Karpas-422 (cell line): ENCODE measurements around the gene RPS6KB1. TPM values are rescaled to one million over a fixed set of nuclear protein-coding genes. Genes with fewer than 3 reads are reported as not detected.
A peak's percentile ranks its signal among the peaks of the same experiment; 100 is the strongest.
"Not testable (repeated sequence)": the region's sequence is repeated elsewhere in the genome, so short reads cannot be mapped to it uniquely, and the experiment has no call there.

Source experiments
- DNase-seq: peaks from one replicate; pipeline ENCODE4 v3.0.0-alpha.2; 2015
- H2AFZ ChIP-seq: fragments of 200-600 bp; sonication (generic); 2 replicates; pipeline ENCODE4 v1.6.1; 2014; ENCODE audit warnings: antibody characterized with exemption, low read length, mixed read lengths
- H3K27ac ChIP-seq: fragments of 200-600 bp; sonication (generic); 2 replicates; pipeline ENCODE4 v1.5.1; 2014; ENCODE audit warnings: mild to moderate bottlenecking, low read length, moderate library complexity
- H3K27me3 ChIP-seq: fragments of 200-600 bp; sonication (generic); 2 replicates; pipeline ENCODE4 v1.6.1; 2014; ENCODE audit warnings: low read length, mixed read lengths
- H3K36me3 ChIP-seq: fragments of 200-600 bp; sonication (generic); 2 replicates; pipeline ENCODE4 v1.6.1; 2014; ENCODE audit warnings: low read length, mixed read lengths; ENCODE audit not compliant: insufficient read depth
- H3K4me1 ChIP-seq: fragments of 200-600 bp; sonication (generic); 2 replicates; pipeline ENCODE4 v1.6.1; 2014; ENCODE audit warnings: mild to moderate bottlenecking, low read length, mixed read lengths
- H3K4me2 ChIP-seq: fragments of 200-600 bp; sonication (generic); 2 replicates; pipeline ENCODE4 v1.6.1; 2014; ENCODE audit warnings: low read length, low read depth, mild to moderate bottlenecking; ENCODE audit not compliant: poor library complexity, severe bottlenecking
- H3K4me3 ChIP-seq: fragments of 200-600 bp; sonication (generic); 2 replicates; pipeline ENCODE4 v1.5.1; 2014; ENCODE audit warnings: mild to moderate bottlenecking, antibody characterized with exemption, low read length, mixed read lengths
- H3K79me2 ChIP-seq: fragments of 200-600 bp; sonication (generic); 2 replicates; pipeline ENCODE4 v1.6.1; 2014; ENCODE audit warnings: mild to moderate bottlenecking, low read length, mixed read lengths
- H3K9ac ChIP-seq: fragments of 200-600 bp; sonication (generic); 2 replicates; pipeline ENCODE4 v1.6.0; 2014; ENCODE audit warnings: low read length
- H3K9me2 ChIP-seq: fragments of 200-600 bp; sonication (generic), shearing (Covaris generic); replicated peaks from 2 replicates; pipeline ENCODE4 v1.6.0; 2014; ENCODE audit warnings: mild to moderate bottlenecking, low read length, moderate library complexity; ENCODE audit not compliant: insufficient read depth
- H3K9me3 ChIP-seq: fragments of 300-700, 200-600 bp; sonication (generic); 2 replicates; pipeline ENCODE4 v1.6.1; 2014; ENCODE audit warnings: low read length, mixed read lengths
- H4K20me1 ChIP-seq: fragments of 200-600 bp; sonication (generic); 2 replicates; pipeline ENCODE4 v1.6.1; 2014; ENCODE audit warnings: mild to moderate bottlenecking, antibody characterized with exemption, low read length, low read depth; ENCODE audit not compliant: insufficient read depth
- total RNA-seq: library from RNA; depleted of rRNA; stranded (reverse); fragments of >200 nt; shearing (Covaris generic); gene quantifications from 2 replicates; pipeline ENCODE4 v1.2.3, GENCODE V29; 2014; ENCODE audit warnings: low replicate concordance; rRNA removed

Gene RPS6KB1
- 22.0 and 22.8 TPM in 2 replicates for total RNA-seq

- Histone ChIP-seq H3K9me3 (no peaks in the 10 kb centered on the region), H3K4me3 (peak within 1 kb of the TSS; percentile 85), H3K27me3 (no peaks in the 10 kb centered on the region), H3K4me2 (peak within 1 kb of the TSS; percentile 89), H3K36me3 (no peaks in the 10 kb centered on the region), H3K4me1 (peaks cover 21% of the 10 kb centered on the region), H4K20me1 (peaks cover 14% of the 10 kb centered on the region; the same call in 1 of the 2 replicates), H3K9ac (peak within 1 kb of the TSS; percentile 94), H3K27ac (peak within 1 kb of the TSS; percentile 74), H3K79me2 (peaks cover 71% of the 10 kb centered on the region), H2AFZ (peak within 1 kb of the TSS; percentile 93), H3K9me2 (no peaks in the 10 kb centered on the region)
- DNase-seq: peak; percentile 99
Measured at GRCh38 chr17:59892924-59893675, at the start of gene RPS6KB1, which contains the start of gene TUBD1. Gene RPS6KB1 (plus strand): TSS chr17:59893121. CDS start chr17:59893185, 64 bp downstream. Gene TUBD1 (minus strand): TSS chr17:59892943. CDS start chr17:59891002, 1,941 bp downstream.

- Histone ChIP-seq H3K9me3 (no peaks in the 10 kb centered on the region), H3K9me2 (no peaks in the 10 kb centered on the region), H4K20me1 (no peaks in the 10 kb centered on the region), H3K27ac (no peak overlapping the region), H3K27me3 (no peaks in the 10 kb centered on the region), H3K4me1 (peaks cover 31% of the 10 kb centered on the region), H3K36me3 (peaks cover 9% of the 10 kb centered on the region; the same call in 1 of the 2 replicates), H3K79me2 (no peaks in the 10 kb centered on the region), H3K4me2 (peak overlapping the region; percentile 27), H3K4me3 (no peak overlapping the region), H3K9ac (no peak overlapping the region), H2AFZ (no peak overlapping the region)
- DNase-seq: no peak
Measured at GRCh38 chr17:59844884-59845594, 47.9 kb upstream of the RPS6KB1 start.

- Histone ChIP-seq H3K27ac (no peak overlapping the region), H3K4me2 (peak overlapping the region; percentile 27), H3K9me3 (no peaks in the 10 kb centered on the region), H3K9me2 (no peaks in the 10 kb centered on the region), H3K36me3 (peaks cover 2% of the 10 kb centered on the region; the same call in 1 of the 2 replicates), H3K4me3 (no peak overlapping the region), H3K4me1 (peaks cover 23% of the 10 kb centered on the region), H4K20me1 (no peaks in the 10 kb centered on the region), H2AFZ (no peak overlapping the region), H3K79me2 (no peaks in the 10 kb centered on the region), H3K9ac (no peak overlapping the region), H3K27me3 (no peaks in the 10 kb centered on the region)
- DNase-seq: no peak
Measured at GRCh38 chr17:59845595-59846393, 47.1 kb upstream of the RPS6KB1 start.

- no peak overlapping the region for H3K4me3 ChIP-seq
- no peaks in the 10 kb centered on the region for H4K20me1 ChIP-seq
- H3K36me3 ChIP-seq: no peaks in the 10 kb centered on the region
- H3K27ac ChIP-seq: no peak overlapping the region
- peaks cover 20% of the 10 kb centered on the region for H3K4me1 ChIP-seq
- H2AFZ ChIP-seq: no peak overlapping the region
- H3K79me2 ChIP-seq: no peaks in the 10 kb centered on the region
- no peaks in the 10 kb centered on the region for H3K9me2 ChIP-seq
- H3K27me3 ChIP-seq: no peaks in the 10 kb centered on the region
- DNase-seq: no peak
- no peak overlapping the region for H3K4me2 ChIP-seq
- no peaks in the 10 kb centered on the region for H3K9me3 ChIP-seq
- H3K9ac ChIP-seq: no peak overlapping the region
Measured at GRCh38 chr17:59846394-59847165, 46.3 kb upstream of the RPS6KB1 start.

GRCh38 chr17:59848385-59848668 lies 44.6 kb upstream of the RPS6KB1 start:
- H3K9ac ChIP-seq: no peak overlapping the region
- no peak overlapping the region for H3K27ac ChIP-seq
- H3K4me1 ChIP-seq: peaks cover 20% of the 10 kb centered on the region
- no peak overlapping the region for H3K4me2 ChIP-seq
- no peak overlapping the region for H2AFZ ChIP-seq
- no peaks in the 10 kb centered on the region for H3K79me2 ChIP-seq
- DNase-seq: no peak
- no peaks in the 10 kb centered on the region for H4K20me1 ChIP-seq
- no peaks in the 10 kb centered on the region for H3K36me3 ChIP-seq
- no peak overlapping the region for H3K4me3 ChIP-seq
- no peaks in the 10 kb centered on the region for H3K27me3 ChIP-seq
- no peaks in the 10 kb centered on the region for H3K9me2 ChIP-seq
- H3K9me3 ChIP-seq: no peaks in the 10 kb centered on the region

- Histone ChIP-seq H3K79me2 (no peaks in the 10 kb centered on the region), H3K4me3 (no peak overlapping the region), H2AFZ (no peak overlapping the region), H3K36me3 (no peaks in the 10 kb centered on the region), H3K4me1 (peaks cover 20% of the 10 kb centered on the region), H3K4me2 (no peak overlapping the region), H4K20me1 (no peaks in the 10 kb centered on the region), H3K9me3 (no peaks in the 10 kb centered on the region), H3K9ac (no peak overlapping the region), H3K27ac (no peak overlapping the region), H3K27me3 (no peaks in the 10 kb centered on the region), H3K9me2 (no peaks in the 10 kb centered on the region)
- DNase-seq: no peak
Measured at GRCh38 chr17:59848778-59849177, 44.1 kb upstream of the RPS6KB1 start.

- H3K4me1 ChIP-seq: peaks cover 12% of the 10 kb centered on the region
- H2AFZ ChIP-seq, H3K4me2 ChIP-seq, H3K27ac ChIP-seq, DNase-seq, H3K27me3 ChIP-seq, H3K9me2 ChIP-seq, H3K4me3 ChIP-seq, H3K79me2 ChIP-seq, H4K20me1 ChIP-seq, H3K36me3 ChIP-seq, H3K9me3 ChIP-seq, H3K9ac ChIP-seq: not testable (repeated sequence)
Measured at GRCh38 chr17:59850311-59850710, 42.6 kb upstream of the RPS6KB1 start.
